Parathyroid adenoma (tissue), 2 donors: ENCODE data around the gene PDE9A.
A peak's percentile ranks its signal among the peaks of the same experiment; 100 is the strongest.

ENCODE experiments used
- H2AFZ ChIP-seq: fragments of 300-600 bp; sonication (generic); one replicate; pipeline ENCODE4 v1.7.0; 2017; ENCODE audit warnings: antibody characterized with exemption, mild to moderate bottlenecking
- H3K27ac ChIP-seq: fragments of 300-600 bp; sonication (generic); one replicate; pipeline ENCODE4 v1.7.0; 2017
- H3K27me3 ChIP-seq: fragments of 300-600 bp; sonication (generic); one replicate; pipeline ENCODE4 v1.7.0; 2017; ENCODE audit warnings: low read length; ENCODE audit not compliant: control insufficient read depth, insufficient read depth
- H3K36me3 ChIP-seq: fragments of 300-600 bp; sonication (generic); one replicate; pipeline ENCODE4 v1.7.0; 2017; ENCODE audit warnings: low read length; ENCODE audit not compliant: control insufficient read depth, insufficient read depth
- H3K4me1 ChIP-seq: fragments of 300-600 bp; sonication (generic); one replicate; pipeline ENCODE4 v1.7.0; 2017; ENCODE audit warnings: control low read depth
- H3K4me2 ChIP-seq: fragments of 300-600 bp; sonication (generic); one replicate; pipeline ENCODE4 v1.7.0; 2017; ENCODE audit warnings: low read length
- H3K4me3 ChIP-seq: fragments of 300-600 bp; sonication (generic); one replicate; pipeline ENCODE4 v1.7.0; 2017; ENCODE audit warnings: low read depth, low read length
- H3K79me2 ChIP-seq: fragments of 300-600 bp; sonication (generic); one replicate; pipeline ENCODE4 v1.7.0; 2017; ENCODE audit warnings: control low read depth
- H3K9ac ChIP-seq: fragments of 300-600 bp; sonication (generic); one replicate; pipeline ENCODE4 v1.7.0; 2017; ENCODE audit warnings: mild to moderate bottlenecking
- H3K9me3 ChIP-seq: fragments of 300-600 bp; sonication (generic); one replicate; pipeline ENCODE4 v1.7.0; 2017; ENCODE audit warnings: low read length; ENCODE audit not compliant: control insufficient read depth
- CTCF ChIP-seq: fragments of 300-600 bp; sonication (generic); IDR thresholded peaks from one replicate; pipeline ENCODE4 v1.7.0; 2017; ENCODE audit warnings: antibody characterized with exemption, mild to moderate bottlenecking
- donor health status: primary hyperparathyroidism.

The PDE9A gene

GRCh38 chr21:42621819-42622177, 31.6 kb upstream of the PDE9A start:
- Histone ChIP-seq H3K4me1 (no peaks in the 10 kb centered on the region), H3K79me2 (no peaks in the 10 kb centered on the region), H3K27me3 (no peaks in the 10 kb centered on the region), H2AFZ (no peak overlapping the region), H3K4me3 (peak overlapping the region; percentile 25), H3K9ac (no peak overlapping the region), H3K36me3 (no peaks in the 10 kb centered on the region), H3K9me3 (no peaks in the 10 kb centered on the region), H3K4me2 (peak overlapping the region; percentile 62), H3K27ac (no peak overlapping the region)
- TF ChIP-seq CTCF = no peak

- Histone ChIP-seq H3K36me3 (no peaks in the 10 kb centered on the region), H3K27me3 (no peaks in the 10 kb centered on the region), H3K4me3 (peak overlapping the region; percentile 25), H3K79me2 (no peaks in the 10 kb centered on the region), H3K27ac (no peak overlapping the region), H2AFZ (no peak overlapping the region), H3K9me3 (no peaks in the 10 kb centered on the region), H3K4me1 (no peaks in the 10 kb centered on the region), H3K4me2 (no peak overlapping the region), H3K9ac (no peak overlapping the region)
- no peak for TF ChIP-seq CTCF
Measured at GRCh38 chr21:42622284-42622683, 31.1 kb upstream of the PDE9A start.

- no peaks in the 10 kb centered on the region for H3K79me2 ChIP-seq
- no peak overlapping the region for H3K9ac ChIP-seq
- H3K36me3 ChIP-seq = no peaks in the 10 kb centered on the region
- no peaks in the 10 kb centered on the region for H3K4me1 ChIP-seq
- H3K27ac ChIP-seq = no peak overlapping the region
- no peak overlapping the region for H2AFZ ChIP-seq
- H3K27me3 ChIP-seq = no peaks in the 10 kb centered on the region
- no peaks in the 10 kb centered on the region for H3K9me3 ChIP-seq
- no peak for TF ChIP-seq CTCF
- H3K4me2 ChIP-seq = no peak overlapping the region
- no peak overlapping the region for H3K4me3 ChIP-seq
Measured at GRCh38 chr21:42623694-42624093, 29.7 kb upstream of the PDE9A start.

GRCh38 chr21:42624095-42624790, 29.2 kb upstream of the PDE9A start:
- Histone ChIP-seq H3K9ac (no peak overlapping the region), H3K4me2 (no peak overlapping the region), H3K9me3 (no peaks in the 10 kb centered on the region), H3K4me1 (no peaks in the 10 kb centered on the region), H3K79me2 (no peaks in the 10 kb centered on the region), H3K27me3 (no peaks in the 10 kb centered on the region), H3K27ac (no peak overlapping the region), H3K36me3 (no peaks in the 10 kb centered on the region), H3K4me3 (no peak overlapping the region), H2AFZ (no peak overlapping the region)
- no peak for TF ChIP-seq CTCF

GRCh38 chr21:42624936-42625335, 28.5 kb upstream of the PDE9A start:
- Histone ChIP-seq H2AFZ (no peak overlapping the region), H3K27me3 (no peaks in the 10 kb centered on the region), H3K4me3 (no peak overlapping the region), H3K36me3 (no peaks in the 10 kb centered on the region), H3K79me2 (no peaks in the 10 kb centered on the region), H3K9ac (no peak overlapping the region), H3K4me1 (no peaks in the 10 kb centered on the region), H3K4me2 (no peak overlapping the region), H3K27ac (no peak overlapping the region), H3K9me3 (no peaks in the 10 kb centered on the region)
- no peak for TF ChIP-seq CTCF
